ENCODE results near the gene TFPT. TPM values are rescaled to one million over a fixed set of nuclear protein-coding genes. Genes with fewer than 3 reads are reported as not detected.

Gene TFPT
- total and polyA plus RNA-seq, 8 donors, result 0.45 to 31.8 (median 10.9) TPM; not detected in 1

- H3K27me3 ChIP-seq, result peaks cover 0 to 5% (median 0%) of the 10 kb centered on the region in 3 donors
- H3K27ac ChIP-seq, result no peak overlapping the region
- WGBS, 5 donors, result 75 to 81% (median 77%) methylated on average over 9 of the region's 9 CpGs
- H3K9me3 ChIP-seq, result peaks cover 0 to 6% (median 5%) of the 10 kb centered on the region in 4 donors
- no peaks in the 10 kb centered on the region for H3K4me1 ChIP-seq
- TF ChIP-seq POLR2AphosphoS5 (IDR thresholded peaks at IDR 0.05), result no peak
- no peak for TF ChIP-seq CTCF (IDR thresholded peaks at IDR 0.05)
- TF ChIP-seq POLR2A (IDR thresholded peaks at IDR 0.05), result no peak
- TF ChIP-seq EP300 (IDR thresholded peaks at IDR 0.05), result no peak
- DNase-seq, result no peak
- no peak overlapping the region for H3K4me3 ChIP-seq
- H3K36me3 ChIP-seq, result no peaks in the 10 kb centered on the region
- intact Hi-C loops (cut with DNase I; ENCODE audit: low total_unique reads), result no loop called here
Observed at GRCh38 chr19:54074851-54075250, 40.6 kb downstream of the TFPT start.

- Histone ChIP-seq H3K4me3 (no peak overlapping the region), H3K27me3 (no peaks in the 10 kb centered on the region), H3K4me1 (no peaks in the 10 kb centered on the region), H3K9me3 (peaks cover 0 to 13% (median 11%) of the 10 kb centered on the region in 4 donors), H3K27ac (no peak overlapping the region), H3K36me3 (no peaks in the 10 kb centered on the region)
- TF ChIP-seq POLR2A (IDR thresholded peaks at IDR 0.05) (no peak), CTCF (IDR thresholded peaks at IDR 0.05) (no peak), POLR2AphosphoS5 (IDR thresholded peaks at IDR 0.05) (no peak), EP300 (IDR thresholded peaks at IDR 0.05) (no peak)
- no peak for DNase-seq
- intact Hi-C loops (cut with DNase I; ENCODE audit: low total_unique reads), result no loop called here
- WGBS, 5 donors, result 85 to 88% (median 87%) methylated on average over 10 of the region's 10 CpGs
Observed at GRCh38 chr19:54073829-54074228, 41.6 kb downstream of the TFPT start.

DNA sequence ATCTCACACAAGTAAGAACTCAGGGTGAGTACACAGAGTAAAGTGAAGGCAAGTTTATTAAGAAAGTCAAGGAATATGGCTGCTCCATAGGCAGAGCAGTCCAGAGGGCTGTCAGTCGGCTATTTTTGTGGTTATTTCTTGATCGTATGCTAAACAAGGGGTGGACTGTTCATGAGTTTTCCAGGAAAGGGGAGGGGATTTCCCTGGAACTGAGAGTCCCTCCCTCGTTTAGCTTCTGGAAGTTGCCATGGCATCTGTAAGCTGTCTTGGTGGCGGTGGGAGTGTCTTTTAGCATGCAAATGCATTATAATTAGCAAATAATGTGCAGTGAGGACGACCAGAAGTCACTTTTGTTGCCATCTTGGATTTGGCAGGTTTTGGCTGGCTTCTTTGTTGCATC, 46.0 kb downstream of the TFPT start:
- no peak for TF ChIP-seq POLR2AphosphoS5 (IDR thresholded peaks at IDR 0.05)
- H3K27me3 ChIP-seq, result peaks cover 0 to under 1% (median 0%) of the 10 kb centered on the region in 3 donors
- H3K36me3 ChIP-seq, result no peaks in the 10 kb centered on the region
- no peak overlapping the region for H3K27ac ChIP-seq
- H3K4me3 ChIP-seq, result no peak overlapping the region
- no peaks in the 10 kb centered on the region for H3K4me1 ChIP-seq
- intact Hi-C loops (cut with DNase I; ENCODE audit: low total_unique reads), result no loop called here
- peaks cover 0 to 19% (median 14%) of the 10 kb centered on the region in 4 donors for H3K9me3 ChIP-seq
- DNase-seq, result no peak
- WGBS, 5 donors, result 58 to 75% (median 66%) methylated on average over 5 of the region's 5 CpGs

DNA sequence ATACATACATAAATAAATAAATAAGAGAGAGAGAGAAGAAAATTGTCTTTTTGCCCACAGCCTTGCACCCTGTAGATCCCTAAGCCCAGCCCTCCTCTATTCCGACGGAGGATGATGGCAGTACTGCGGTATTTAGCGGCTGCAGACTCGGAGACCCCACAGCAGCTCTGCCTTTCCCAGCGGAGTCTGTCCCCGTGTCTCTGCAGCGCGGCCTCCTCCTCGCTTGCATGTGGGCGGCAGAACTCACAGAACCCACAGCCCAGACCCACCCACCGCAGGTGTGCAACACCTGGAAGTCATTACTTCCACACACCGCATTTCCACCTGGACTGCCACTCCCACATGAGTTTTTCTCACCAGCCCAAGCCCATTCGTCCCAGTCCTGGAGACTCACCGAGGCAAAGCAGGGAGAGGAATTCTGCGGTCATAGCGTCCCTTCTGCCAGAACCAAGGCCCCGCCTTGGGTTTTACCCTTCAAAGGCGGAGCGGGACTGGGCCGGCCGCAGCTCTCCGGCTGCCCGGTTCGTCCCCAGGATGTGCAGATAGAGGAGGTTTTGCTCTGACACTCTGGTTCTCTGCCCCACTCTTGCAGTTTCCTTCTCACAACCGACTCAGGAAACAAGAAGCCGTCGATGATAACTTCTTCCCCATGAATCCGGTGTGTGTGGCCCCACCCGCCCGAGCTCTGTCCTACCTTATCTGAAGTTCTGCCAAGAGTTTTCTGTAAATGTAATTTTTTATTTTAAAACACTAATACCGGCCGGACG, 51.9 kb downstream of the TFPT start, which contains the start of gene VSTM1:
VSTM1 (minus strand) TSS at position 548 of the 767 bp plus-strand sequence; CDS start at position 428, 120 bp downstream.
- no peak for DNase-seq

More for the DNA sequence above, 51.9 kb downstream of the TFPT start, which contains the start of gene VSTM1:
- Histone ChIP-seq H3K9me3 (peaks cover 0 to 6% (median 2%) of the 10 kb centered on the region in 4 donors), H3K36me3 (no peaks in the 10 kb centered on the region), H3K27me3 (peaks cover 0 to 23% (median 0%) of the 10 kb centered on the region in 3 donors), H3K4me1 (no peaks in the 10 kb centered on the region), H3K27ac (no peak within 1 kb of the TSS), H3K4me3 (no peak within 1 kb of the TSS)
- WGBS, 5 donors, result 67 to 78% (median 73%) methylated on average over 34 of the region's 34 CpGs
- intact Hi-C loops (cut with DNase I; ENCODE audit: low total_unique reads), result no loop called here
- TF ChIP-seq POLR2AphosphoS5 (IDR thresholded peaks at IDR 0.05) (no peak), CTCF (IDR thresholded peaks at IDR 0.05) (no peak), POLR2A (IDR thresholded peaks at IDR 0.05) (no peak), EP300 (IDR thresholded peaks at IDR 0.05) (no peak)
